ENCODE data around the gene WLS.

GRCh38 chr1:68268896-68269483 is 36.7 kb upstream of the WLS start:
- TF ChIP-seq CTCF (conservative IDR thresholded peaks at IDR 0.05; ENCODE audit: low read depth in 2 of 2) (no peak), REST (IDR thresholded peaks at IDR 0.05; ENCODE audit: unreplicated experiment) (no peak), EZH2phosphoT487 (IDR thresholded peaks at IDR 0.05; ENCODE audit: unreplicated experiment) (no peak), EZH2 (IDR thresholded peaks at IDR 0.05; ENCODE audit: low read depth, unreplicated experiment) (no peak), POLR2AphosphoS5 (IDR thresholded peaks at IDR 0.05; ENCODE audit: low read depth) (no peak), NANOG (IDR thresholded peaks at IDR 0.05; ENCODE audit: borderline replicate concordance) (no peak), ZNF331 (CRISPR knock-in tag; IDR thresholded peaks at IDR 0.05; ENCODE audit: low read depth) (no peak), STAT1 (IDR thresholded peaks at IDR 0.05; ENCODE audit: unreplicated experiment) (no peak), CREB1 (CRISPR knock-in tag; IDR thresholded peaks at IDR 0.05; ENCODE audit: low read depth) (no peak), JUNB (IDR thresholded peaks at IDR 0.05; ENCODE audit: unreplicated experiment) (no peak), ETS1 (IDR thresholded peaks at IDR 0.05) (no peak)
